GM18502 (cell line): ENCODE measurements around the gene AIF1.
"Not testable (repeated sequence)": the region's sequence is repeated elsewhere in the genome, so short reads cannot be mapped to it uniquely, and the experiment has no call there.

Source experiments
- ATAC-seq: cut with Tn5 transposase; IDR thresholded peaks from one replicate; pipeline ENCODE4 v1.9.1; 2021; ENCODE audit warnings: mild to moderate bottlenecking; ENCODE audit not compliant: unreplicated experiment, poor library complexity

AIF1 gene

DNA sequence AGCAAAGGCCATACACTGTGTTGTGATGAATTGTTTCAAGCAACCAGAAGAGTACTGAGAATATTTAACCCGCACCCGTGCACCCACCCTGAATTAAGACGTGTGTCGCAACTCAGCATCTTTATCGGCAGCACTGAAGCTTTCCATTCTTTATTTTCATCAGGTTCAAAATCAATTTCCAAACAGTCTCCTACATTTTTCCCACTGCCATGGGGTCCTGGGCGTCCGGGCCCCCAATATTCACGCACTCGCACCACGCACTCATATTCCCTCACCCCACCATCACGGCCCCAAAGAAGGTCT is 34.6 kb upstream of the AIF1 start:
- ATAC-seq = no peak

DNA sequence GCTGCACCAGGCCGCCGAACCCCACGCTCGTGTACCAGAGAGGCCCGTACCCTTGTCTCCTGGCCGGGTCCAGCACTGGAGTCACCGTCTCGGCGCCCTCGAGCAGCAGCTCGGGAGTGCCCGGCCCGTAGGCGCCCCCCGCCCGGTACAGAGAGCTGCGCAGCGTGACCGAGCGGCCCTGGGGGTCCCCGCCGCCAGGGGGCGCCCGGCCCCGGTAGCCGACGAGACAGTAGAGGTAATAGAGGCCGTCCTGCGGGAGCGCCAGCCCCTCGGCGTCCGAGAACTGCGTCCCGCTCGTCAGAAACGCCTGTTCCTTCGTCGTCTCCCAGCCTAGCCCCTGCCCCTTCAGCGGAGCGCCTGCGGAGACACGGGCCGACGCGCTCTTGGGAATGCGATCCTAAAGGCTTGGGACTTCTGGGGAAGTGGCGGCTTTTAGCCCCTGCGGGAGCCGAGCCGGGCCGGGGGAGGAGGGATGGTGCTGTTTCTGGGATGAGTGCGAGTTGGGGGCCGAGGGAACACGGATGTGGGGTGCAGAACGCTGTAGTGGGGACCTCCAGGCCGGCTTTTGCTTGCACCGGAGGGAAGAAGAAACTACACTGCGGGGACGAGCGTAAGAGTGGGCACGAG is 34.1 kb upstream of the AIF1 start:
- peak; percentile 52 for ATAC-seq

DNA sequence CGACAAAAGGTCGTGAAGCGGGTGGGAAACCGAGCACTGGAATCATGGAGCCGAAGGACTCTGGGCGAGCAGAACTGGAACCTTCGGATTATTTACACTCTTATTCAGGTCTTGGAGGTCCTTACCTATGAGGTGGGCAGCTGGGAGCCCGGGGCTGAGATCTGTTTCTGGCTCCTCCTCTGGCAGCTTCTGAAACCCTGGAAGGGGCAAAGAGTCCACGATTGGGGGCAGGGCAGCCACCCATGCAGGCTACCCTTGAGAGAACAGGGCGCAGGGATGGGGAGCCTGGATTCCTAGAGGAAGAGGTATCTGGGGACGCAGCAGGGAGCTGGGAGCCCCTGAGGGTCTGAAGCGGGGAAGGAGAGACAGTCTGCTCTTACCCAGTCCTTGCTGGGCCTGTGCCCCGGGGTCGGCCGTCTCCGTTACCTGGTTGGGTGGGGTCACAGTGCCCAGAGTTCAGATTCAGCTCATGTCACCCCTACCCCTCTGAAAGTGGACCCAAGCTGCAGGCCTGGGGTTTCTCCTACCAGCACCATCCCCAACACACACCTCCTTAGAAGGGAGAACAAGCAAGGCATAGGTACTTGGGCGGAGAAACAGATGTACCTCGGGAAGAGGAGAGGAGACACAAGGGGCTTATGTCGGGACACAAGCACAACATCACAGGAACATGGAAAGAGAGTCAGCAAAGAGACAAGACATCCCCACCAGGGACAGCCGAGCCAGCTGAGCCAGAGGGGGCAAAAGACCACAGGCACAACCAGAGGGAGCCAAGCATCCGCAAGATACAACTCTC is 33.4 kb upstream of the AIF1 start:
- ATAC-seq = no peak

DNA sequence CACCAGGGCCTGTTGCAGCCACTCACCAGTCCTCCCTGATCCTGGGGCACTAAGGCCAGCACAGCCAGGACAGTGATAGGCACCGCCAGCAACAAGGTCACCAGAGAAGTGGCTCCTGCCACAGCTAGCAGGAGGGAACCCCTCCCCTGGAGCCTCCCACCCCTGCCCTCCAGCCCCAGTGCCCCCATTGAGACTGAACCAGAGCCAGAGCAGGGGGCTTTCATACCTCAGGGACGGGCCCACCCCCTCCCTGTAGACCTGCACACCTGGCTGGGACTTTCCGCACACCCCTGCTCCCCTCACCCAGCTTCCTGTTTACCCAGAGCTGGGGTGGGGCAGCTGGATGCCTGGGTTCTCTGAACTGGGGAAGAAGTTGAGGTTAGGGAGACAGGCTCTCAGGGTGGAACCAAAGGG is 32.8 kb upstream of the AIF1 start, which contains the start of gene LTB:
Gene LTB, minus strand, starts transcription at position 195 of the 414 bp plus-strand sequence. Its CDS starts 7 bp downstream, at position 188.
- no peak for ATAC-seq

DNA sequence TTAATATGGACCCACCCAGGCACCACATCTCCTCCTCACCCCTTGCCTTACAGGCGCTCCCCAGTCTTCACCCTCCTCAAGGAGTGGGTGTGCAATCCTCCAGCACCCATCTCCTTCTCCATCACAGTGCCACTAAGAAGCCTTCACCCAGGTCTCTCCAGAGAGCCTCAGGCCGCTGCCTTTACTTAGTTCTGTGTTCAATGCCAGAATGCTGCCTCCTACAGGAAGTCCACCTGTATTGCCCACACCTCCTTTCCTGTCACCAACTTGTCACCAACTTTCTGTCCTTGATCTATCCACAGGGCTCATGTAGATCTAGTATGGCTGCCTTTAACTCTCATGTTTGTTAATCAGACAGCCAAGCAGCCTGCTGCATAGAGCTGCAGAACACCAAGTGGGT is 29.5 kb upstream of the AIF1 start:
- no peak for ATAC-seq

DNA sequence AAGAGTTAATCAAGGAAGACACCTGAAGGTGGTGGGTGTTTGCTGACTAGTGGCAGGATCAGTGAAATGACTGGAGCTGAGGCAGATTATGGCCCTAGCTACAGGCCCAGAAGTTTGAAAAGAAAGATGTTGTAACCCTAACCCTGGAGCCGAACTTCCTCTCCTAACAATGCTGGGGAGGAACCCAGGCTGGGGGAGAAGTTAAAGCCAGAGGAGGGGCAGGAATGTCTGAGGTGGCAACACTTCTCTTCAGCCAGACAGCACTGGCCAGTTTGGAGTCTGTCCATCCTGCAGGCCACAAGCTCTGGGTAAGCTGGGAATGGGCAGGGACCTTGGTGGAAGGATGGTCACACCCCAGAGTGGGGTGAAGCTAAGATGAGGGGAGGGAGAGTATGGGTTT is 29.0 kb upstream of the AIF1 start, which contains the start of gene LST1:
Gene LST1, plus strand, starts transcription at position 270 of the 400 bp plus-strand sequence. CDS start 1,023 bp downstream, outside the sequence.
- ATAC-seq = no peak

DNA sequence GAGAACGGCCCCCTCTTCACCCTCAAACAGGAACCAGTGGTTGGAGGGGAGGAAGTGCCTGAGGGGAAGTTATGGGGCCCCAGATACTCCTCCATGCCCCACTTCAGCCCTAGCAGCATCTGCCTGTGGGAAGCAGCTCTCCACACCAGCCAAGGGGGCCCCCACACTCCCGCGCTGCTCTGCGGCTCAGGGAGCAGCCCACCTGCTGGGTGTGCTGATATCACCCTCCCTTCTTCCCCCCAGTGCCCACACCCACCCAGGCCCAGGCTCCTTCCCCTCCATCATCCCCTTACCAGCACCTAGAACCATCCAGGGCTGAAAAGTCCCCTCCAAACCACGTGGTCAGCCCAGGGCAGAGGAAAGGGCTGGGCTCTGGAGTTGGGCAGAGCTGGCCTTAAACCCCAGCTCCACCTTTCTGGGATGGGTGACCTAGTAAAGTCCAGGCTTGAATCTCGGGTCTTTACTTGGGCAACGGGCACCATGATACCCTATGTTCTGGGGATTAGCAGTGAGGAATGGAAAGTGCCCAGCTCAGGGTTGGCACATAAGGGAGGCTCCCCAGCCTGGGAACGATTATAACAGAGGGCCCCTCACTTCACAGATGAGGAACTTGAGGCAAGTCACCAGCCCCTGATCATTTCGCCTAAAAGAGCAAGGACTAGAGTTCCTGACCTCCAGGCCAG is 28.3 kb upstream of the AIF1 start:
- no peak for ATAC-seq

DNA sequence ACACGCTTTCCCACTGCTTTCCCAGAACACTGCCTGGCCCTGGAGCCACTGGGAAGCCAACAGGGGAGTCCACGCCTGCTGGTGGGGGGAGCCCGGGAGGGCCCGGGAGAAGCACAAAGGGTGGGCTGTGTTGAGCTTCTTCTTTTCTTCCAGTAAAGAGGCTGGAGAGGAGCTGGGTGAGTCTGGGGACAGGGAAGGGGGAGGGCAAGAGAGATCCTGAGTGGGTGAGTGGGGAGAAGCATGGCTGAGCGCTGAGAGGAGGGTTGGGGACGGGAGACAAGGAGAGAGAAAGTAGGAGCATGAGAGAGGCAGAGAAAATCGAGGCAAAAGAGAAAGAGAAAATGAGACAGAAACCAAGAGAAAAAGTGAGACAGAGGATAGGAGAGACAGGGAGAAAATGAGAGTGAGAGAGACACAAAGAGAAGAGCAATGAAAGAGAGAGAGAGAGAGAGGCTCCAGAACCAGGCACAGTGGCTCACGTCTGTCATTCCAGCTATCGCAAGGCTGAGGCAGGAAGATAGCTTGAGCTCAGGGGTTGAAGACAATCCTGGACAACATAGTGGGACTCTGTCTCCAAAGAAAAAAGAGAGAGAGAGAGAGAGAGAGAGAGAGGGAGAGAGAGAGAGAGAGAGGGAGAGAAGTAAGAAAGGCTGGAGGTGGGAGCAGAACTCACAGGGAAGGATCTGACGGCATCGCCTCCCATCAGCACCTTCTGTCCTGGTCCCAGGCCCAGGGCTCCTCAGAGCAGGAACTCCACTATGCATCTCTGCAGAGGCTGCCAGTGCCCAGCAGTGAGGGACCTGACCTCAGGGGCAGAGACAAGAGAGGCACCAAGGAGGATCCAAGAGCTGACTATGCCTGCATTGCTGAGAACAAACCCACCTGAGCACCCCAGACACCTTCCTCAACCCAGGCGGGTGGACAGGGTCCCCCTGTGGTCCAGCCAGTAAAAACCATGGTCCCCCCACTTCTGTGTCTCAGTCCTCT is 26.9 kb upstream of the AIF1 start:
- ATAC-seq = no peak

DNA sequence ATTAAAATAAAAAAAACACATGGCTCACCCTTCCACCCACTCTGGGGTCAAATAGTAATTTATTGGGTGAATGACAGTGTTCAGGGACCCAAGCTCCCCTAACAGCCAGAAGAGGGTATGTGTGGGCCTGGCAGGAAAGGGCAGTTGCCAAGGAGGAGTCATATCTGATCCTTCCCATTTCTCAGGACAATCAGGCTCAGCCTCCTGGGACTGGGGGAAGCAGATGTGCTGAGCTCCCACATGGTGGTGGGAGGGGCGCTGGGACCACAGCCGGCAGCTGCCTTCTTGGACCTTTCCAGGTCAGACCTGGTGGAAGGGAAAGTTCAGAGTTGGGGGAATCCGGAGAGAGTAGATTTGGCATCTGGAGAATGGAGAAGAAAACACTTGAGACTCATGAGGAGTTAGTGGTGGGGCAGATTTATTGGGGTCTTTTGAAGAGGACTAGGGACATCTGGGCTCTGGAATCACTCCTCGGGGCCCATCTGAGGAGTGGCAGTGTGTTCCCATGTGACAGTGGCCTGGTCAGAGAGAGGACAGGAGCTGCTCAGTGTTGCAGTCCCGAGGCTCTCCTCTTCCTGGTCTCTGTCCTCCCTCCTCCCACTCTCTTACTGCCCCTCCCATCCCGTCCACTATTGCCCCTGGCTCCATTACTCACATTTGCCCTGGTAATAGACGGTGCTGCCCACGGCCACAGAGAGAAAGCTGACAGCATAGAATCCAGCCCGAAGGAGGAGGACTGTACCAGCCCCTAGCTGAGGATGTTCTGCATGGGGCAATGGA is 26.0 kb upstream of the AIF1 start:
- ATAC-seq = no peak

DNA sequence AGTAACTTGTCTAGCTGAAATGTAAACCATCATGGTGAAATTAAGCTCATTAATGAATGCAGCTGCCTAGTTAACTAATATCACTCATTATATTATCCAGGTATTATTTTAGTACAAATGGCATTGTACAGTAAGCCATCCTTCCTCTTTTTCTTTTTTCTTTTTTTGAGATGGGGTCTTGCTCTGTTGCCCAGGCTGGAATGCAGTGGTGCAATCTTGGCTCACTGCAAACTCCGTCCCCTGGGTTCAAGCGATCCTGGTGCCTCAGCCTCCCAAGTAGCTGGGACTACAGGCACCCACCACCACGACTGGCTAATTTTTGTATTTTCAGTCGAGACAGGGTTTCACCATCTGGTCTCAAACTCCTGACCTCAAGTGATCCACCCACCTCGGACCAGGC is 24.3 kb upstream of the AIF1 start:
- not testable (repeated sequence) for ATAC-seq

DNA sequence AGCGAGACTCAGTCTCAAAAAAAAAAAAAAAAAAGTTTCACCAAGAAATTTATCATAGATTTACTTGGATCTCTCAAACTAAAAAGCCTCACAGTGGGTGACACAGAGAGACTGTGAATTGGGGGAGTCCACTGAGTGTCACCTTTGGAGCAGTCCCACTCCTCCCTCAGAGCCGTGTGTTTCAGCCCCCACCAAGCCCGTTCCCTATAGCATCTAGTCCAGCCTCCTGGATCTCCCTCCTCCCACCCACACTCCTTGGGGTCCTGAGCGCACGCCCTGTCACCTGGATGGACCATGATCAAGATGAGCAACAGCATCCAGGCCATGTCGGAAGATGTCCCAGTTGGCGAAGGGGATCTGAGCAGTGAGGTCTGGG is 22.6 kb upstream of the AIF1 start:
- peak; percentile 16 for ATAC-seq

DNA sequence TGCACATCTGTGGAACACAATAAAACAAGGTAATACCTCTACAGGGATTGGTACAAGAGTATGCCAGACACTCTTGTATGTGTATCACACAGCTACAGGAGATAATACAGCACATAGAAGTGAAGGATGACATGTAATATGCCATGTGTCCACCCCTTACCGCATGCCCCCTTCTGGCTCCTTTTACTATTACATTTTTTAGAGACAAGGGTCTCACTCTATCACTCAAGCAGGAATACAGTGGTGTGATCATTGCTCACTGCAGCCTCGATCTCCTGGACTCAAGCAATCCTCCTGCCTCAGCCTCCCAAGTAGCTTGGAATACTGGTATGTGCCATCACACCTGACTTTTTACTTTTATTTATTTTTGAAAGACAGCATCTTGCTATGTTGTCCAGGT is 18.0 kb upstream of the AIF1 start:
- ATAC-seq = no peak

DNA sequence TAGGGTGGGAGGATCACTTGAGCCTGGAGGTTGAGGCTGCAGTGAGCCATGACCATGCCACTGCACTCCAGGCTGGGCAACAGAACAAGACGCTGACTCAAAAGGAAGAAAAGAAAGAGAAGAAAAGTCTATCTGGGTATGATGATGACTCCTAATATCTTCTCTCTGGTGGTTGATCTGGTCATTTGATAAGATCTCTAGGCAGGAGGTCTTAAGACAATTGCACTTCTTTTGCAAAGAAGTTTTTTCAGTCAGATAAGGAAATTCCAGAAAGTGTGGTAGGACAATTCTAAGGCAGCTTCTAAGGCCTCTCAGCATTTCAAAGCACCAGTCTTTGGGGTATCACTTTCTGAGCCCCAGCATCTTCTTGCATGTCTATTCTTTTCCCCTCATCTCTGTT is 7.7 kb upstream of the AIF1 start:
- ATAC-seq = no peak

DNA sequence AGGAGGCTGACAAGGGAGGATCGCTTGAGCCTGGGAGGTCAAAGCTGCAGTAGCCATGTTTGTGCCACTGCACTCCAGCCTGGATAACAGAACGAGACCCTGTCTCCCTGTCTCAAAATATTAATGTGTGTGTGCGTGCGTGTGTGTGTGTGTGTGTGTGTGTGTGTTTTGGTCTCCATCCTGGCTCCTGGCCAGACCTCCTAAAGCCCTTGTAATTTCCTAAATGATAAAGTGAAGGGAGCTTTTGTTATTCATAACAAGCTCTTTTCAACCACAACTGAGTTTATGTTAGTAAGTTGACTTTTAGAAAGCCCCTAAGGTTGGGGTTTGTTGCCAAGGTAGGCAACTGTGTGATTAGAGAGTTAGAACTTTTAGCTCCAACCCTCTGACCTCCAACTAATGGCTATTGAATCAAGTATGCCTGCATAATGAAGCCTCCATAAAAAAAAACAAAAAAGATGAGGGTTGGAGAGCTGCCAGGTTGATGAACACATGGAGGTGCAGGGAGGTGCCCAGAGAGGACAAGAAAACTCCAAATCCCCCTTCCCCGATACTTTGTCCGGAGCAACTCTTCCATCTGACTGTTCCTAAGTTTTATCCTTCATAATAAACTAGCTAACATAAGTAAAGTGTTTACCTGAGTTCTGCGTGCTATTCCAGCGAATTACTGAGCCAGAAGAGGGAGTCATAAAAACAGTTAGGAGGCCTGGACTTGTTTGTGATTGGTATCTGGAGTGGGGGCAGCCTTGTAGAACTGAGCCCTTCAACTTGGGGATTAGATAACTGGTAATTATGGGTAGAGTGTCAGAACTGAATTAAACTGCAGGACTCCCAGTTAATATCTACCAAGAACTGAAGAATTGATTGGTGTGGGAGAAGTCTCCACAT is 5.3 kb upstream of the AIF1 start:
- no peak for ATAC-seq

DNA sequence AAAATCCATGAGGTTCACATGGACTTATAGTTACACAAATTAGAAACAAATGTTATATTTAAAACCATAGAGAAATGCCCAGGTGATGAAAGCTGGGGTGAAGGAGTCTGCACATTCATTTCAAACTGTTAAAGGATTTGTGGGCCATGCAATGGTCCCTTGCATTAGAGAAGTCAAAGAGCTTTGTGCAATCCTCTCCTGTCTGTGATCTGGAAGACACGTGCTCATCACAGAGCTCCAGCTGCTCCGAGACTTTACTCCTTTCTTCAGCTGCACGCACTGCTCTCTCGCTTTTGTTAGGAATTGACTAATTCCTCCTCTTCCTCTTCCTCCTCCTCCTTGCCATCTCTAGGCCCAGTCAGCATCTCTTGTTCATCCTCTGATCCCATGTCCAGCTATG is 4.1 kb upstream of the AIF1 start:
- ATAC-seq = no peak

DNA sequence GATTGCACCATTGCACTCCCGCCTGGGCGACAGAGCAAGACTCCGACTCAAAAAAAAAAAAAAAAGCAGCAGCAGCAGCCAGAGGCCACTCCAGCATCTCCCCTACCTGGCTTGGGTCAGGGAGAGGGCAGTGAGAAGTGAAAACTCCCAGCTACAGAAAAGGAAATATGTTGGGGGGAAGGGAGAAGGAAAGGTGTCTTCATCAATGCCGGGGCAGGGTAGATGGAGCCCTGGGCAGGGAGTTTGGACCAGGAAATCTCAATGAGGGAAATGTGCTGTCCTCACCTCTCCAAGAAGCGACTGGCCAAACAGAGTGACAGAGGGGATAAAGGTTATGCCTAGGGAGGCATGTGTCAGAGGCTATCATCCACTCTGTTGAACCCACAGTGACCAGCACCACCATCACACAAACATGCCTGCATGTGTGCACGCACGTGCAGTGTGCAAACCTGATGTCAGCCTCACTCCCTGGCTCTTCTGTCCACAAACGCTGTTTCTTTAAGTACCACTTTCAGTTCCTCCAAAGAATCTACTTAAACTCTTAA is 887 bp upstream of the AIF1 start:
- no peak for ATAC-seq

DNA sequence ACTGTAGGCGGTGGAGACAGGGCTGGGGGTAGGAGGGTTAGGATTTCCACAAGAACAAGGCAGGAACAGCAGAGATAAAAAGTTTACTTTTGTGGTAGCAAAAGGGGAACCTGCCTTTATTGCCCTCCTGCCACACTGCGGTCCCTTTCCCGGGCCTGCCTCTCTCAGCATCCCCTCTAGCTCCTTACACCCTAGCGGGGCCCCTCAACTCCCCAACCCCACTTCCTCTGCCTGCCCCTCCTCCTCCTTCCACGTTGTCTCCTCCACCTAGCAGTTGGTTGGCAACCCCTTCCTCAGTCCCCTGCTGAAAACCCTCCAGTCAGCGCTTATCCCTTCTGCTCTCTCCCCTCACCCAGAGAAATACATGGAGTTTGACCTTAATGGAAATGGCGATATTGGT is 714 bp downstream of the AIF1 start:
- no peak for ATAC-seq

DNA sequence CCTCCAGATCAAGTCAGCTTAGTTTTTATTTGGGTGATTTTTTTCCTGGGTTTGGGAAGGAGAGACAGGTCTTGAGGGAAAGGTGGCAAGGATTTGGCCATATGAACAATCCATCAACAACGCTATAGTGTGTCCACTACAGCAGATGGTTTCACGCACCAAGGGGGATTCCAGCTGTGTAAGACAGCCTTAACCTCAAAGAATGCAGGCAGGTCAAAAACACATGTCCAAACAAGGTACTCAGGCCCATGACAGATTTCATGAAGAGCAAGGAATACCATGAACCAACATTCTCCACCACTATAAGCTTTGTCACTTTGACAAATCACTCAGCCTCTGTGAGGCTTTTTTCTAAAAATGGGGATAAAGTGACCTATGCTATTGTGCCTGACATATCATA is 2.0 kb downstream of the AIF1 start:
- no peak for ATAC-seq
